Measurements from ENCODE around the gene IL2RA. TPM values are rescaled to one million over a fixed set of nuclear protein-coding genes. Genes with fewer than 3 reads are reported as not detected.
"Not testable (repeated sequence)": the region's sequence is repeated elsewhere in the genome, so short reads cannot be mapped to it uniquely, and the experiment has no call there.

The IL2RA gene
- total RNA-seq, 2 donors from 2014 or later = 21.0 to 48.2 TPM

DNA sequence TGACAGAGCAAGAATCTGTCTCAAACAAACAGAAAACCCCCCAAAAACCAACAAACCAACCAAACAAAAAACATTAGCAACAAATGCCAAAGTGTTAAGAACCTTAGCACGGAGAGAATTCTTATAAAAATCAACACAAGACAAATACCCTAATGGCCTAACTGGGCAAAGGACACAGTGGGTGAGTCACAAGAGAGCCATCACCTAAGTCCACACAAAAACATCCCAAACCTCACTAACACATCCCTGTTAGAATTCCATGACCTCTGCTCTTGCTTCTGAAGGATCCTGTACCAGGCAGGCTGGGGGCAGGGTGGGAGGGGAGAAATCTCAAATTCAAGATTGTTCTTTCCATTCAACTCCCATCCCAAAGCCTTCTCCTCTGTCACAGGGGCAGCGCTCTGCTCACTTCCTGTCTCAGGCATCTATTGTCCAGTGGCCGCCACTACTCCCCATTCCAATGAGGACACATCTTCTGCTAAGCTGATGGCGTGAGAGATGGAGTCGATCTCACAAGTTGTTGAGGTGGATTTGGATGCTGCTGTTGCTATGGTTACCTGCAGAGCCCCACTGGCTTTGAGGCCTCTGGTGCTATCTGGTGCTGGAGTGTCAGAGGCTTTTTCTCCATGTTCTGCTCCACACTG is 94.0 kb downstream of the IL2RA start:
- Histone ChIP-seq H3K27ac (no peak overlapping the region), H3K4me1 (ENCODE audit: control insufficient read depth in 1 of 2, low read depth in 2 of 2) (peaks cover 9 to 13% of the 10 kb centered on the region in 2 donors)

GRCh38 chr10:5965266-5965665 is 96.9 kb downstream of the IL2RA start:
- ATAC-seq (ENCODE audit: insufficient number of reproducible peaks, low FRiP score, low read depth) (no peak), DNase-seq (ENCODE audit: low spot score) (no peak)
- no peak overlapping the region for H3K4me3 ChIP-seq
- no peak overlapping the region for H3K27ac ChIP-seq
- H3K36me3 ChIP-seq = no peaks in the 10 kb centered on the region
- no peaks in the 10 kb centered on the region for H3K27me3 ChIP-seq (replicated peaks; ENCODE audit: insufficient read depth)
- no peaks in the 10 kb centered on the region for H3K4me1 ChIP-seq (ENCODE audit: control insufficient read depth in 1 of 2, low read depth in 2 of 2)
- H3K9me3 ChIP-seq = no peaks in the 10 kb centered on the region
- TF ChIP-seq, protein P1, sequence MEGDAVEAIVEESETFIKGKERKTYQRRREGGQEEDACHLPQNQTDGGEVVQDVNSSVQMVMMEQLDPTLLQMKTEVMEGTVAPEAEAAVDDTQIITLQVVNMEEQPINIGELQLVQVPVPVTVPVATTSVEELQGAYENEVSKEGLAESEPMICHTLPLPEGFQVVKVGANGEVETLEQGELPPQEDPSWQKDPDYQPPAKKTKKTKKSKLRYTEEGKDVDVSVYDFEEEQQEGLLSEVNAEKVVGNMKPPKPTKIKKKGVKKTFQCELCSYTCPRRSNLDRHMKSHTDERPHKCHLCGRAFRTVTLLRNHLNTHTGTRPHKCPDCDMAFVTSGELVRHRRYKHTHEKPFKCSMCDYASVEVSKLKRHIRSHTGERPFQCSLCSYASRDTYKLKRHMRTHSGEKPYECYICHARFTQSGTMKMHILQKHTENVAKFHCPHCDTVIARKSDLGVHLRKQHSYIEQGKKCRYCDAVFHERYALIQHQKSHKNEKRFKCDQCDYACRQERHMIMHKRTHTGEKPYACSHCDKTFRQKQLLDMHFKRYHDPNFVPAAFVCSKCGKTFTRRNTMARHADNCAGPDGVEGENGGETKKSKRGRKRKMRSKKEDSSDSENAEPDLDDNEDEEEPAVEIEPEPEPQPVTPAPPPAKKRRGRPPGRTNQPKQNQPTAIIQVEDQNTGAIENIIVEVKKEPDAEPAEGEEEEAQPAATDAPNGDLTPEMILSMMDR (IDR thresholded peaks at IDR 0.05) = no peak

More for the DNA sequence above, 94.0 kb downstream of the IL2RA start:
- Histone ChIP-seq H3K27me3 (replicated peaks; ENCODE audit: insufficient read depth) (no peaks in the 10 kb centered on the region), H3K4me3 (no peak overlapping the region), H3K9me3 (no peaks in the 10 kb centered on the region), H3K36me3 (no peaks in the 10 kb centered on the region)
- TF ChIP-seq, protein P1 (IDR thresholded peaks at IDR 0.05) = no peak
- ATAC-seq (ENCODE audit: insufficient number of reproducible peaks, low FRiP score, low read depth) (no peak), DNase-seq (ENCODE audit: low spot score) (no peak)

DNA sequence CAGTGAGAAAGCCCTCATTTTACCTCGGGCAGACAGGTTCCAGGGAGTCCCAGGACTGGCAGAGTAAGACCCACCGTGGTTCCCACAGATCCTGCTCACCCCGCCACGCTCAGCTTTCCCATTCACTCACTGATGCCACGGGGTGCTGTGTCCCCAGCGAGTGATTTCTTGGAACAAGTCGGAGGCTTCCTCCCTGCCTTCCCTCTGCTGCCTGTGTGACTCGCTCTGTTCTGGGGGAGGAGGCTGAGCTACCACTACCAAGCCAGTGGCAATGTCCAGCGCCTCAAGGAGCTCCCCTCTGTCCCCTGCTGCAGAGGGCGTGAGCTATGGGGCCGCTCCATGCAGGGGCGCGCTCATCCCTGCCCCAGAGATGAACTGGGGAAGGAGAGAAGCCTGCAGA is 97.4 kb downstream of the IL2RA start:
- Histone ChIP-seq H3K9me3 (no peaks in the 10 kb centered on the region), H3K27me3 (replicated peaks; ENCODE audit: insufficient read depth) (no peaks in the 10 kb centered on the region), H3K4me1 (ENCODE audit: control insufficient read depth in 1 of 2, low read depth in 2 of 2) (no peaks in the 10 kb centered on the region), H3K36me3 (no peaks in the 10 kb centered on the region), H3K4me3 (no peak overlapping the region), H3K27ac (no peak overlapping the region)
- TF ChIP-seq, protein P1 (IDR thresholded peaks at IDR 0.05) = no peak
- ATAC-seq (ENCODE audit: insufficient number of reproducible peaks, low FRiP score, low read depth) = no peak
- no peak for DNase-seq (ENCODE audit: low spot score)

DNA sequence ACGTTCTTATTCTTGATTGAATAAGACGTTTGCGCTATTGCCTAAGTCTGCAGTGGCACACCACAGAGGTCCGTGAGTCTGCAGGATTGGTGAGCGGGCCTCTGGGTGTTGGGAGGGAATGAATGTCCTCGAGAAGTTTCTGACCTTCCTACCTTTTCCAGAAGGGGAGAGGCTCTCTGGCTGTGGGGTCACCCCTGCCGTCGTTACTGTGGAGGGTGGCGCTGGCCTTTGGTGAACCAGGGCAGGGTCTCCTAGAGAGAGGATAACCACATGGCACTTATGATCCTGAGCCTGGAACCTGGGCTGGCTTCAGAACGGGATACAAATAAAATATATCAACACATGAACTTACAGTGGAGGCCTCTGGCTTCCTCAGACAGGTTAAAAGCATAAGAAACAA is 98.6 kb downstream of the IL2RA start:
- Histone ChIP-seq H3K27me3 (replicated peaks; ENCODE audit: insufficient read depth) (no peaks in the 10 kb centered on the region), H3K27ac (no peak overlapping the region), H3K9me3 (no peaks in the 10 kb centered on the region), H3K4me3 (no peak overlapping the region), H3K36me3 (no peaks in the 10 kb centered on the region), H3K4me1 (ENCODE audit: control insufficient read depth in 1 of 2, low read depth in 2 of 2) (no peaks in the 10 kb centered on the region)
- TF ChIP-seq, protein P1 (IDR thresholded peaks at IDR 0.05) = no peak
- DNase-seq (ENCODE audit: low spot score) (no peak), ATAC-seq (ENCODE audit: insufficient number of reproducible peaks, low FRiP score, low read depth) (no peak)

DNA sequence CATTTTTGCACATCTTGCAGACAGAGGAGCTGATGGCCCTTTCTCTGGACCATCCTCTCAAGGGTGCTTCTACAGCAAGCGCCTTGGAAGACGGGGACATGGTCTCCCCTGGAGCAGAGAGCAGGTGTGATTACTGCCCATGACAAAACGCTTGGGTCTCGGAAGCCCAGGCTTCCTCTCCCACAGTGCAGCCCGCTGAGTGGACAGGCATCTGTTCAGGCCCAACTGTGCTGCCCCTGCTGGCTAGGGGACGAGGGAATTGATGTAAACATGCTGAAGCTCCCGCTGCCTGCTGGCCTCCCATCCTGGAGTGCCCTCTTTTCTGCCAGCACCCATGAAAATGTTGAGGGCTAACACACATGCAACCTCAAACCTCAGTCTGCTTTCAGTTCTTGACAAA is 99.1 kb downstream of the IL2RA start:
- Histone ChIP-seq H3K4me3 (no peak overlapping the region), H3K4me1 (ENCODE audit: control insufficient read depth in 1 of 2, low read depth in 2 of 2) (no peaks in the 10 kb centered on the region), H3K9me3 (no peaks in the 10 kb centered on the region), H3K27ac (no peak overlapping the region), H3K36me3 (no peaks in the 10 kb centered on the region), H3K27me3 (replicated peaks; ENCODE audit: insufficient read depth) (no peaks in the 10 kb centered on the region)
- ATAC-seq (ENCODE audit: insufficient number of reproducible peaks, low FRiP score, low read depth) (no peak), DNase-seq (ENCODE audit: low spot score) (no peak)
- TF ChIP-seq, protein P1 (IDR thresholded peaks at IDR 0.05) = no peak

- not testable (repeated sequence) for H3K36me3 ChIP-seq; DNase-seq (ENCODE audit: low spot score); H3K9me3 ChIP-seq; H3K27ac ChIP-seq; H3K4me3 ChIP-seq; H3K4me1 ChIP-seq (ENCODE audit: control insufficient read depth in 1 of 2, low read depth in 2 of 2); H3K27me3 ChIP-seq (replicated peaks; ENCODE audit: insufficient read depth); ATAC-seq (ENCODE audit: insufficient number of reproducible peaks, low FRiP score, low read depth)
Measured at GRCh38 chr10:5962358-5962940, 99.7 kb downstream of the IL2RA start.
